HG03064 (cell line): ENCODE measurements around the gene VAMP8.
"Not testable (repeated sequence)": the region's sequence is repeated elsewhere in the genome, so short reads cannot be mapped to it uniquely, and the experiment has no call there.

ENCODE experiments used
- ATAC-seq: cut with Tn5 transposase; IDR thresholded peaks from one replicate; pipeline ENCODE4 v1.9.1; 2021; ENCODE audit warnings: low read depth; ENCODE audit not compliant: unreplicated experiment

VAMP8 gene

GRCh38 chr2:85613717-85614515 lies 36.5 kb downstream of the VAMP8 start:
- no peak for ATAC-seq

- ATAC-seq: not testable (repeated sequence)
Measured at GRCh38 chr2:85614757-85615156, 37.4 kb downstream of the VAMP8 start.

GRCh38 chr2:85615413-85615728 lies 38.0 kb downstream of the VAMP8 start:
- no peak for ATAC-seq

- ATAC-seq: not testable (repeated sequence)
Measured at GRCh38 chr2:85617723-85618122, 40.3 kb downstream of the VAMP8 start.

GRCh38 chr2:85619617-85620016 lies 42.2 kb downstream of the VAMP8 start:
- no peak for ATAC-seq

- no peak for ATAC-seq
Measured at GRCh38 chr2:85621338-85621737, 44.0 kb downstream of the VAMP8 start.

- ATAC-seq: no peak
Measured at GRCh38 chr2:85623991-85624390, 46.6 kb downstream of the VAMP8 start.

GRCh38 chr2:85628658-85629057 lies 51.3 kb downstream of the VAMP8 start:
- no peak for ATAC-seq

- ATAC-seq: no peak
Measured at GRCh38 chr2:85631316-85631715, 53.9 kb downstream of the VAMP8 start.
